ENCODE measurements around the gene HS1BP3. TPM values are rescaled to one million over a fixed set of nuclear protein-coding genes. Genes with fewer than 3 reads are reported as not detected.

HS1BP3 gene
- total and polyA plus RNA-seq, 12 donors, result 23.7 to 50.1 (median 40.5) TPM

- TF ChIP-seq CTCF (IDR thresholded peaks at IDR 0.05) (no peak), POLR2A (IDR thresholded peaks at IDR 0.05) (no peak)
- intact Hi-C loops (cut with DNase I), result no loop called here
- H3K4me3 ChIP-seq, result no peak overlapping the region
- no peaks in the 10 kb centered on the region for H3K36me3 ChIP-seq (replicated peaks in 1 of 2)
- WGBS, 4 donors, result 78 to 91% (median 82%) methylated on average over 2 to 4 of the region's 4 CpGs
- H3K4me1 ChIP-seq (replicated peaks in 1 of 2), result no peaks in the 10 kb centered on the region
- DNase-seq, result no peak
- H3K27me3 ChIP-seq, result peaks cover 13% of the 10 kb centered on the region
- no peaks in the 10 kb centered on the region for H3K9me3 ChIP-seq (replicated peaks in 1 of 3)
- H3K27ac ChIP-seq, result no peak overlapping the region
Measured at GRCh38 chr2:20657522-20658235, 6.8 kb upstream of the HS1BP3 start.

- no peak for DNase-seq
- Histone ChIP-seq H3K4me1 (replicated peaks in 1 of 2) (peaks cover 0 to 2% of the 10 kb centered on the region in 2 donors), H3K27me3 (peaks cover 2% of the 10 kb centered on the region), H3K4me3 (no peak overlapping the region), H3K9me3 (replicated peaks in 1 of 3) (no peaks in the 10 kb centered on the region), H3K27ac (no peak overlapping the region), H3K36me3 (replicated peaks in 1 of 2) (no peaks in the 10 kb centered on the region)
- TF ChIP-seq CTCF (IDR thresholded peaks at IDR 0.05), result no peak
- WGBS, 4 donors, result 84 to 92% (median 86%) methylated on average over 3 to 7 of the region's 7 CpGs
- intact Hi-C loops (cut with DNase I), result no loop called here
Measured at GRCh38 chr2:20656561-20656960, 5.7 kb upstream of the HS1BP3 start.

GRCh38 chr2:20654535-20654813 lies 3.6 kb upstream of the HS1BP3 start:
- Histone ChIP-seq H3K4me3 (no peak overlapping the region), H3K4me1 (replicated peaks in 1 of 2) (peaks cover 8 to 16% of the 10 kb centered on the region in 2 donors), H3K9me3 (replicated peaks in 1 of 3) (no peaks in the 10 kb centered on the region), H3K27ac (no peak overlapping the region), H3K27me3 (no peaks in the 10 kb centered on the region), H3K36me3 (replicated peaks in 1 of 2) (no peaks in the 10 kb centered on the region)
- intact Hi-C loops (cut with DNase I), result no loop called here
- 82 to 94% (median 83%) methylated on average over 2 of the region's 2 CpGs for WGBS, 4 donors
- DNase-seq, result no peak
- TF ChIP-seq POLR2A (IDR thresholded peaks at IDR 0.05) (no peak), CTCF (IDR thresholded peaks at IDR 0.05) (no peak)

- TF ChIP-seq POLR2A (IDR thresholded peaks at IDR 0.05) (no peak), CTCF (IDR thresholded peaks at IDR 0.05) (no peak)
- H3K4me1 ChIP-seq (replicated peaks in 1 of 2), result peaks cover 12 to 21% of the 10 kb centered on the region in 2 donors
- H3K27me3 ChIP-seq, result no peaks in the 10 kb centered on the region
- H3K9me3 ChIP-seq (replicated peaks in 1 of 3), result no peaks in the 10 kb centered on the region
- no peaks in the 10 kb centered on the region for H3K36me3 ChIP-seq (replicated peaks in 1 of 2)
- H3K4me3 ChIP-seq, result no peak overlapping the region
- WGBS, 4 donors, result 70 to 85% (median 81%) methylated on average over 6 to 7 of the region's 7 CpGs
- no peak overlapping the region for H3K27ac ChIP-seq
- intact Hi-C loops (cut with DNase I), result no loop called here
- DNase-seq, result no peak
Measured at GRCh38 chr2:20653695-20654534, 3.0 kb upstream of the HS1BP3 start.
